SU-DHL-6 (cell line): ENCODE results near the gene C1QTNF5.

ENCODE experiments used
- H2AFZ ChIP-seq: fragments of 200-600 bp; sonication (generic); 2 replicates; pipeline ENCODE4 v1.6.1; 2014; ENCODE audit warnings: low read depth, mild to moderate bottlenecking, moderate library complexity, mixed read lengths, antibody characterized with exemption, low read length; ENCODE audit not compliant: severe bottlenecking
- H3F3A ChIP-seq: fragments of 200-600 bp; shearing (Covaris generic); 2 replicates; pipeline ENCODE4 v1.6.0; 2016; ENCODE audit warnings: antibody characterized with exemption, mild to moderate bottlenecking; ENCODE audit not compliant: insufficient read depth
- H3K27ac ChIP-seq: fragments of 200-600 bp; sonication (generic); 2 replicates; pipeline ENCODE4 v1.5.1; 2016; ENCODE audit warnings: low read depth, mild to moderate bottlenecking, low read length, moderate library complexity, mixed read lengths
- H3K27me3 ChIP-seq: fragments of 200-600 bp; sonication (generic), shearing (Covaris generic); 2 replicates; pipeline ENCODE4 v1.6.0; 2014; ENCODE audit warnings: mild to moderate bottlenecking, low read length
- H3K36me3 ChIP-seq: fragments of 200-600 bp; sonication (generic); 2 replicates; pipeline ENCODE4 v1.6.1; 2014; ENCODE audit warnings: mild to moderate bottlenecking, low read length, mixed read lengths
- H3K4me2 ChIP-seq: fragments of 300-600, 200-600 bp; shearing (Covaris generic), sonication (generic); 2 replicates; pipeline ENCODE4 v1.6.0; 2014; ENCODE audit warnings: low read length, low read depth, mild to moderate bottlenecking; ENCODE audit not compliant: poor library complexity, severe bottlenecking
- H3K4me3 ChIP-seq: fragments of 200-600 bp; sonication (generic); 2 replicates; pipeline ENCODE4 v1.5.1; 2014; ENCODE audit warnings: antibody characterized with exemption, low read length, mild to moderate bottlenecking, mixed read lengths; ENCODE audit not compliant: insufficient read depth, poor library complexity, severe bottlenecking
- H3K79me2 ChIP-seq: fragments of 200-600 bp; sonication (generic); 2 replicates; pipeline ENCODE4 v1.6.1; 2014; ENCODE audit warnings: mild to moderate bottlenecking, low read length, moderate library complexity; ENCODE audit not compliant: insufficient read depth
- H3K9ac ChIP-seq: fragments of 200-600 bp; sonication (generic); 2 replicates; pipeline ENCODE4 v1.7.0; 2014; ENCODE audit warnings: mild to moderate bottlenecking, low read length
- H3K9me2 ChIP-seq: fragments of 200-600 bp; sonication (generic); replicated peaks from 2 replicates; pipeline ENCODE4 v1.6.1; 2014; ENCODE audit warnings: low read length; ENCODE audit not compliant: insufficient read depth
- H3K9me3 ChIP-seq: fragments of 200-600 bp; sonication (generic); 2 replicates; pipeline ENCODE4 v1.6.1; 2014; ENCODE audit warnings: low read length, mixed read lengths; ENCODE audit not compliant: insufficient read depth
- H4K20me1 ChIP-seq: fragments of 200-600 bp; sonication (generic); 2 replicates; pipeline ENCODE4 v1.6.1; 2014; ENCODE audit warnings: low read depth, mild to moderate bottlenecking, antibody characterized with exemption, low read length, moderate library complexity, mixed read lengths
- CTCF ChIP-seq: fragments of 200-600 bp; sonication (generic); IDR thresholded peaks from one replicate; pipeline ENCODE4 v1.5.1; 2017; ENCODE audit warnings: antibody characterized with exemption, mild to moderate bottlenecking, low read length, moderate library complexity; ENCODE audit not compliant: insufficient read depth, poor library complexity, severe bottlenecking
- EZH2phosphoT487 ChIP-seq: fragments of 200-600 bp; sonication (generic), shearing (Covaris generic); conservative IDR thresholded peaks from 2 replicates; pipeline ENCODE4 v1.6.1; 2018; ENCODE audit warnings: mild to moderate bottlenecking, antibody characterized with exemption, low read length, moderate library complexity, mixed read lengths

Gene C1QTNF5

GRCh38 chr11:119317592-119318239 is 23.0 kb downstream of the C1QTNF5 start:
- Histone ChIP-seq H3K9ac (no peak overlapping the region), H2AFZ (no peak overlapping the region), H3K9me2 (no peaks in the 10 kb centered on the region), H3K27ac (no peak overlapping the region), H3K9me3 (no peaks in the 10 kb centered on the region), H4K20me1 (no peaks in the 10 kb centered on the region), H3K4me2 (no peak overlapping the region), H3F3A (peaks cover 6% of the 10 kb centered on the region; the same call in 1 of the 2 replicates), H3K79me2 (no peaks in the 10 kb centered on the region), H3K36me3 (no peaks in the 10 kb centered on the region), H3K4me3 (no peak overlapping the region), H3K27me3 (no peaks in the 10 kb centered on the region)
- TF ChIP-seq CTCF (no peak), EZH2phosphoT487 (no peak)

GRCh38 chr11:119316729-119317591 is 23.7 kb downstream of the C1QTNF5 start, which contains the start of gene MCAM:
MCAM (minus strand) TSS chr11:119317130; CDS start chr11:119317101, 29 bp downstream.
- no peaks in the 10 kb centered on the region for H3K79me2 ChIP-seq
- no peaks in the 10 kb centered on the region for H3K27me3 ChIP-seq
- H3K9me3 ChIP-seq, result no peaks in the 10 kb centered on the region
- H3K9me2 ChIP-seq, result no peaks in the 10 kb centered on the region
- no peak within 1 kb of the TSS for H2AFZ ChIP-seq
- H3K36me3 ChIP-seq, result no peaks in the 10 kb centered on the region
- no peaks in the 10 kb centered on the region for H4K20me1 ChIP-seq
- no peak within 1 kb of the TSS for H3K4me3 ChIP-seq
- H3K27ac ChIP-seq, result no peak within 1 kb of the TSS
- peak within 1 kb of the TSS; percentile 47 for H3K4me2 ChIP-seq
- no peak for TF ChIP-seq CTCF
- no peak for TF ChIP-seq EZH2phosphoT487
- H3K9ac ChIP-seq, result no peak within 1 kb of the TSS
- no peaks in the 10 kb centered on the region for H3F3A ChIP-seq

GRCh38 chr11:119316016-119316728 is 24.5 kb downstream of the C1QTNF5 start:
- H3K27ac ChIP-seq, result no peak overlapping the region

More at GRCh38 chr11:119316016-119316728, 24.5 kb downstream of the C1QTNF5 start:
- Histone ChIP-seq H2AFZ (no peak overlapping the region), H3K4me2 (peak overlapping the region; percentile 47), H3F3A (no peaks in the 10 kb centered on the region), H4K20me1 (no peaks in the 10 kb centered on the region), H3K9me3 (no peaks in the 10 kb centered on the region), H3K9ac (no peak overlapping the region; the same call in 1 of the 2 replicates), H3K36me3 (no peaks in the 10 kb centered on the region), H3K79me2 (no peaks in the 10 kb centered on the region), H3K4me3 (no peak overlapping the region), H3K27me3 (no peaks in the 10 kb centered on the region), H3K9me2 (no peaks in the 10 kb centered on the region)
- TF ChIP-seq EZH2phosphoT487, result 0 out of 2 replicates have a peak, but pooled peaks have one; percentile 63
- no peak for TF ChIP-seq CTCF
